Endothelial cell of umbilical vein (primary cell): ENCODE measurements around the gene HPS4. TPM values are rescaled to one million over a fixed set of nuclear protein-coding genes. Genes with fewer than 3 reads are reported as not detected.

Experiments used
- BruUV-seq: library from RNA; stranded (reverse); fragments of 400-500 nt; replicated peaks from 2 replicates; lab custom pipeline; 2021; lab: Mats Ljungman, UMichigan
- CTCF ChIA-PET: fragments of 300-600, 350-600 bp; sonication (Branson Sonifier 250); formaldehyde crosslinking; loops from one replicate; lab custom pipeline; 2021; ENCODE audit warnings: antibody characterized with exemption, inconsistent platforms; lab: Charles Lee
- POLR2A ChIA-PET: fragments of 300-600, 350-600 bp; sonication (Branson Sonifier 250); formaldehyde crosslinking; loops from one replicate; lab custom pipeline; 2021; ENCODE audit warnings: antibody characterized with exemption, inconsistent platforms; lab: Charles Lee
- DNase-seq: peaks from one replicate; pipeline ENCODE4 v3.0.0-alpha.2; 2011; ENCODE audit warnings: low read depth, low spot score
- FAIRE-seq: peaks from 2 replicates; lab custom pipeline; 2011; peaks lifted over from hg19 to GRCh38; lab: Jason Lieb, UNC
- H2AFZ ChIP-seq: 2 replicates; pipeline ENCODE4 v1.6.0; 2012; ENCODE audit warnings: low read depth, low read length, control low read depth, inconsistent platforms
- H3K27ac ChIP-seq: 2 replicates; pipeline ENCODE4 v1.5.1; 2011; ENCODE audit warnings: low read depth, mild to moderate bottlenecking, control low read depth, low read length, moderate library complexity; ENCODE audit not compliant: insufficient read depth
- H3K27me3 ChIP-seq, 2 experiments: 2 replicates each; pipeline versions ENCODE4 v1.6.0 to v1.6.1; 2011; ENCODE audit warnings: low read length in 2 of 2, mixed read lengths in 1 of 2; ENCODE audit not compliant: control insufficient read depth in 2 of 2, insufficient read depth in 2 of 2
- H3K36me3 ChIP-seq, 2 experiments: 2 replicates in 1 of 2; 3 replicates in 1 of 2; pipeline ENCODE4 v1.5.1; 2011; ENCODE audit warnings: low read length in 2 of 2, mild to moderate bottlenecking in 1 of 2, moderate library complexity in 1 of 2; ENCODE audit not compliant: control insufficient read depth in 2 of 2, insufficient read depth in 2 of 2; ENCODE audit errors: extremely low read depth in 1 of 2
- H3K4me1 ChIP-seq: 3 replicates; pipeline ENCODE4 v1.5.1; 2011; ENCODE audit warnings: mild to moderate bottlenecking, low read length; ENCODE audit not compliant: control insufficient read depth, insufficient read depth; ENCODE audit errors: extremely low read depth
- H3K4me2 ChIP-seq: 2 replicates; pipeline ENCODE4 v1.6.1; 2011; ENCODE audit warnings: low read length, control low read depth, mixed read lengths; ENCODE audit not compliant: insufficient read depth
- H3K4me3 ChIP-seq, 3 experiments: fragments of 200-600 bp in 1 of 3; sonication (generic), shearing (Covaris generic) in 1 of 3; replicated peaks in 1 of 3; 2 replicates each; pipeline ENCODE4 v1.5.1; 2011 to 2016; ENCODE audit warnings: control low read depth in 3 of 3, low read length in 3 of 3, mild to moderate bottlenecking in 2 of 3, inconsistent platforms in 1 of 3, low read depth in 1 of 3, moderate library complexity in 1 of 3; ENCODE audit not compliant: insufficient read depth in 1 of 3
- H3K79me2 ChIP-seq: 2 replicates; pipeline ENCODE4 v1.6.0; 2012; ENCODE audit warnings: low read length, inconsistent platforms; ENCODE audit not compliant: control insufficient read depth, insufficient read depth
- H3K9ac ChIP-seq: replicated peaks from 2 replicates; pipeline ENCODE3; 2011; ENCODE audit warnings: low read length, control low read depth; ENCODE audit not compliant: insufficient read depth; ENCODE audit errors: extremely low read depth
- H3K9me1 ChIP-seq: replicated peaks from 3 replicates; pipeline ENCODE4 v1.6.0; 2011; ENCODE audit warnings: mild to moderate bottlenecking, low read length; ENCODE audit not compliant: control insufficient read depth, insufficient read depth; ENCODE audit errors: extremely low read depth
- H3K9me3 ChIP-seq: replicated peaks from 2 replicates; pipeline ENCODE4 v1.5.1; 2012; ENCODE audit warnings: low read length, inconsistent platforms; ENCODE audit not compliant: control insufficient read depth, insufficient read depth
- H4K20me1 ChIP-seq: replicated peaks from 2 replicates; pipeline ENCODE3; 2011; ENCODE audit warnings: mild to moderate bottlenecking, low read length; ENCODE audit not compliant: control insufficient read depth, insufficient read depth; ENCODE audit errors: extremely low read depth
- EZH2 ChIP-seq: IDR thresholded peaks from 2 replicates; pipeline ENCODE4 v1.6.1; 2012; ENCODE audit warnings: borderline replicate concordance, low read depth, mild to moderate bottlenecking, moderate library complexity, low read length, inconsistent platforms; ENCODE audit not compliant: severe bottlenecking
- FOS ChIP-seq: IDR thresholded peaks from 2 replicates; pipeline ENCODE4 v1.6.1; 2011; ENCODE audit warnings: mild to moderate bottlenecking, low read length, moderate library complexity, borderline replicate concordance; ENCODE audit not compliant: insufficient read depth
- GATA2 ChIP-seq: IDR thresholded peaks from 2 replicates; pipeline ENCODE4 v1.7.0; 2011; ENCODE audit warnings: low read depth, mild to moderate bottlenecking, moderate library complexity, mixed read lengths, low read length; ENCODE audit not compliant: insufficient read length, insufficient read depth
- JUN ChIP-seq: IDR thresholded peaks from 2 replicates; pipeline ENCODE4 v1.6.1; 2011; ENCODE audit warnings: borderline replicate concordance, low read depth; ENCODE audit not compliant: insufficient read length, insufficient read depth
- MYC ChIP-seq: IDR thresholded peaks from one replicate; pipeline ENCODE4 v1.6.1; 2011; ENCODE audit warnings: mild to moderate bottlenecking, low read depth, low read length
- POLR2A ChIP-seq: IDR thresholded peaks from 2 replicates; pipeline ENCODE4 v1.6.1; 2012; ENCODE audit warnings: low read depth, mild to moderate bottlenecking, control low read depth, low read length
- POLR2AphosphoS5 ChIP-seq: IDR thresholded peaks from 2 replicates; pipeline ENCODE4 v1.6.1; 2012; ENCODE audit warnings: low read depth, mild to moderate bottlenecking, control low read depth, low read length, moderate library complexity; ENCODE audit not compliant: insufficient read depth
- dilution Hi-C: fragments of 300-500 bp; cut with MboI; formaldehyde crosslinking; loops from one replicate; pipeline ENCODE4 v1.15.0; 2019; ENCODE audit warnings: low sequenced_read_pairs; ENCODE audit not compliant: extremely low pct_ligation_motif_present
- intact Hi-C: fragments of 100-400 bp; cut with micrococcal nuclease; formaldehyde crosslinking; loops from one replicate; pipeline ENCODE4 v1.10.0; 2022
- polyA plus RNA-seq, 4 experiments: library from polyadenylated mRNA; depleted of rRNA in 3 of 4; stranded (reverse) in 3 of 4; unstranded in 1 of 4; fragments of >200 nt; gene quantifications; 2 replicates each; pipeline versions ENCODE4 v1.2.1 to v1.2.3, GENCODE V29; 2011 to 2012; ENCODE audit warnings: missing spikeins in 1 of 4
- total RNA-seq: library from RNA; stranded (reverse); gene quantifications from 2 replicates; pipeline ENCODE4 v1.2.3, GENCODE V29; 2021
- TF ChIP-seq, protein P1 (sequence below): IDR thresholded peaks from 2 replicates; pipeline ENCODE4 v1.6.1; 2011; ENCODE audit not compliant: insufficient read depth, insufficient read length
- TF ChIP-seq, protein P2 (sequence below), 2 donors: IDR thresholded peaks; 1 replicate in 1 of 2; 2 replicates in 1 of 2; pipeline ENCODE4 v1.5.1; 2011; ENCODE audit warnings: low read length in 2 of 2, mild to moderate bottlenecking in 2 of 2, moderate library complexity in 2 of 2, control low read depth in 1 of 2, inconsistent platforms in 1 of 2, low read depth in 1 of 2; ENCODE audit not compliant: insufficient read depth in 1 of 2; ENCODE audit errors: extremely low read depth in 1 of 2

Gene HPS4
- total and polyA plus RNA-seq, 2 donors (not counting 3 experiments of a cell fraction or from before 2014, with no cell fraction given): 28.4 to 29.7 TPM

DNA sequence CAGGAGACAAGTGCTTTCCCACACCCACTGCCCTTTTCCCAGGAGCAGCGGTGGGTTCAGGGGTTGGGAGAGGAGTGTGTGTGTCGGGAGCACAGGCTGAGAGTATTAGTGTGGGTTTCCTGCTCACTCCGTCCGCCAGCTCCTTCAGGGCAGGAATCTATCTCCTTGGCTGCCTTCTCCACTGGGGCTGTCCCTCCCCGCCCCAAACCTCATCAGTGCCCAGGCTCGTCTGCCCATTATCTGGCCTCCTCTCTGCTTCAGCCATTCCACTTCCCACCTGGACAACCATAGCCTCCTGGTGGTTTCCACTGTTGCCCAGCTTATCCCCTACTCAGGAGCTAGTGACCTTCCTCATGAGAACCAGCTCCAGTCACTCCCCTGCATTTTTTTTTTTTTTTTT lies 34.6 kb downstream of the HPS4 start:
- Histone ChIP-seq H2AFZ (no peak overlapping the region), H3K27me3 (no peaks in the 10 kb centered on the region), H3K9me3 (no peaks in the 10 kb centered on the region), H3K9me1 (no peaks in the 10 kb centered on the region), H3K4me2 (no peak overlapping the region), H3K4me1 (no peaks in the 10 kb centered on the region), H3K9ac (no peak overlapping the region), H3K27ac (no peak overlapping the region), H3K4me3 (no peak overlapping the region), H3K79me2 (no peaks in the 10 kb centered on the region), H4K20me1 (no peaks in the 10 kb centered on the region), H3K36me3 (peaks cover 2 to 13% of the 10 kb centered on the region in 2 experiments)
- intact Hi-C loops (no loop called here), dilution Hi-C loops (no loop called here)
- DNase-seq (no peak), FAIRE-seq (no peak)
- ChIA-PET CTCF (interaction anchor here (1.2 to 3.0 kb wide), 4 partner anchors 14 to 84 kb away, joined by 4 to 9 read pairs (median 6); no protein-coding TSS in a partner anchor), POLR2A (no interaction called here)
- no TSS peak for BruUV-seq
- no peak for TF ChIP-seq GATA2
- TF ChIP-seq, protein P1, sequence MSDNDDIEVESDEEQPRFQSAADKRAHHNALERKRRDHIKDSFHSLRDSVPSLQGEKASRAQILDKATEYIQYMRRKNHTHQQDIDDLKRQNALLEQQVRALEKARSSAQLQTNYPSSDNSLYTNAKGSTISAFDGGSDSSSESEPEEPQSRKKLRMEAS: no peak
- TF ChIP-seq POLR2AphosphoS5: no peak
- no peak for TF ChIP-seq FOS

DNA sequence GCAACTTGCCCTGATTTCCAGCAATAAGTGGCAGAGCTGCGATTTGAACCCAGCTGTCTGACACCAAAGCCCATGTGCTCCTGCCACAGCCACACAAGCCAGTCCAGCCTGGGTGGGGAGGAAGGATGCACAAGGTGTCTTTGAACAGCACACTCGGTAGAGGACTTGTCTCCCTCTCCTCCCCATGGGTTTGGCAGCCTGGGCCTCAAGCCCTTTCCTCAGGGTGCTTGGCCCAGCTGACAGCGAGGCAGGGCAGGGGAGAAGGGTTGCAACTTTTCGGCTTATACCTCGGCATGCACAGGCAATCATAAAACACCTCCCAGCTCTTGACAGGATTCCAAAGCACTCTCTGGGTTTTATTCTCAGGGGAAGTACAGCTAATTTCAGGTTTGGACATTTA lies 35.2 kb downstream of the HPS4 start:
- dilution Hi-C loops: no loop called here
- no TSS peak for BruUV-seq

More for the DNA sequence above, 35.2 kb downstream of the HPS4 start:
- Histone ChIP-seq H3K4me1 (no peaks in the 10 kb centered on the region), H3K9me3 (no peaks in the 10 kb centered on the region), H3K9me1 (no peaks in the 10 kb centered on the region), H2AFZ (no peak overlapping the region), H4K20me1 (no peaks in the 10 kb centered on the region), H3K4me3 (no peak overlapping the region), H3K36me3 (peaks cover 2 to 11% of the 10 kb centered on the region in 2 experiments), H3K79me2 (no peaks in the 10 kb centered on the region), H3K27me3 (no peaks in the 10 kb centered on the region), H3K4me2 (no peak overlapping the region), H3K9ac (no peak overlapping the region), H3K27ac (no peak overlapping the region)
- TF ChIP-seq MYC: no peak
- TF ChIP-seq POLR2A: no peak
- TF ChIP-seq, protein P1: no peak
- TF ChIP-seq FOS: no peak
- TF ChIP-seq JUN: no peak
- TF ChIP-seq EZH2: no peak
- no peak for TF ChIP-seq POLR2AphosphoS5
- no peak for TF ChIP-seq GATA2
- TF ChIP-seq, protein P2, sequence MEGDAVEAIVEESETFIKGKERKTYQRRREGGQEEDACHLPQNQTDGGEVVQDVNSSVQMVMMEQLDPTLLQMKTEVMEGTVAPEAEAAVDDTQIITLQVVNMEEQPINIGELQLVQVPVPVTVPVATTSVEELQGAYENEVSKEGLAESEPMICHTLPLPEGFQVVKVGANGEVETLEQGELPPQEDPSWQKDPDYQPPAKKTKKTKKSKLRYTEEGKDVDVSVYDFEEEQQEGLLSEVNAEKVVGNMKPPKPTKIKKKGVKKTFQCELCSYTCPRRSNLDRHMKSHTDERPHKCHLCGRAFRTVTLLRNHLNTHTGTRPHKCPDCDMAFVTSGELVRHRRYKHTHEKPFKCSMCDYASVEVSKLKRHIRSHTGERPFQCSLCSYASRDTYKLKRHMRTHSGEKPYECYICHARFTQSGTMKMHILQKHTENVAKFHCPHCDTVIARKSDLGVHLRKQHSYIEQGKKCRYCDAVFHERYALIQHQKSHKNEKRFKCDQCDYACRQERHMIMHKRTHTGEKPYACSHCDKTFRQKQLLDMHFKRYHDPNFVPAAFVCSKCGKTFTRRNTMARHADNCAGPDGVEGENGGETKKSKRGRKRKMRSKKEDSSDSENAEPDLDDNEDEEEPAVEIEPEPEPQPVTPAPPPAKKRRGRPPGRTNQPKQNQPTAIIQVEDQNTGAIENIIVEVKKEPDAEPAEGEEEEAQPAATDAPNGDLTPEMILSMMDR (IDR thresholded peaks at IDR 0.05; ENCODE audit: extremely low read depth in 1 of 2, insufficient read depth in 1 of 2, low read depth in 1 of 2, low read length in 2 of 2): no peak
- ChIA-PET CTCF (interaction anchor here (1.2 to 3.0 kb wide), 4 partner anchors 13 to 84 kb away, joined by 4 to 9 read pairs (median 6); no protein-coding TSS in a partner anchor), POLR2A (interaction anchor here (0.9 kb wide), 1 partner anchor 18 kb away, joined by 3 read pairs; no protein-coding TSS in a partner anchor)
- DNase-seq (no peak), FAIRE-seq (no peak)
- intact Hi-C loops: no loop called here
